ENCODE results near the gene PCBD2.
"Not testable (repeated sequence)": the region's sequence is repeated elsewhere in the genome, so short reads cannot be mapped to it uniquely, and the experiment has no call there.

Gene PCBD2

GRCh38 chr5:134992148-134992547 is 87.2 kb downstream of the PCBD2 start:
- no peak for DNase-seq (ENCODE audit: extremely low read depth, insufficient read length)
- H3K36me3 ChIP-seq (ENCODE audit: control insufficient read depth, insufficient read depth, low read length): no peaks in the 10 kb centered on the region
- TF ChIP-seq CTCF (IDR thresholded peaks at IDR 0.05; ENCODE audit: insufficient read depth, low read length, poor library complexity, severe bottlenecking): no peak
- H3K27me3 ChIP-seq (replicated peaks; ENCODE audit: control insufficient read depth, insufficient read depth, low read length): no peaks in the 10 kb centered on the region; the same call in 1 of the 2 replicates
- H3K4me3 ChIP-seq (replicated peaks; ENCODE audit: low read depth, low read length): no peak overlapping the region

DNA sequence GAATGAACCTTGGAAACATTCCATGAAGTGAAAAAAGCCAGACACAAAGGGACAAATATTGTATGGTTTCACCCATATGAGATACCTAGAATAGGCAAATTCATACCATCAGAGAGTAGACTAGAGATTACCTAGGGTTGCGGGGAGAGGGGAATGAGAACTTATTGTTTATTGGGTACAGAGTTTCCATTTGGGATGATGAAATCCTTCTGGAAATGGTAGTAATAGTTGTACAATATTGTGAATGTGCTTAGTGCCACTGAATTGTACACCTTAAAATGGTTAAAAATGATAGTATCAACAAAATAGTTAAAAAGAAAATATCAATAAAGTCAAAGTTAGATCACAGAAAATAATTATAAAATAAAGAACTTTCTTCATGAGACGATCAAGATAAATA is 88.2 kb downstream of the PCBD2 start:
- no peak overlapping the region for H3K4me3 ChIP-seq (replicated peaks; ENCODE audit: low read depth, low read length)
- no peak for TF ChIP-seq CTCF (IDR thresholded peaks at IDR 0.05; ENCODE audit: insufficient read depth, low read length, poor library complexity, severe bottlenecking)
- no peak for DNase-seq (ENCODE audit: extremely low read depth, insufficient read length)
- no peaks in the 10 kb centered on the region for H3K36me3 ChIP-seq (ENCODE audit: control insufficient read depth, insufficient read depth, low read length)
- no peaks in the 10 kb centered on the region; the same call in 1 of the 2 replicates for H3K27me3 ChIP-seq (replicated peaks; ENCODE audit: control insufficient read depth, insufficient read depth, low read length)

DNA sequence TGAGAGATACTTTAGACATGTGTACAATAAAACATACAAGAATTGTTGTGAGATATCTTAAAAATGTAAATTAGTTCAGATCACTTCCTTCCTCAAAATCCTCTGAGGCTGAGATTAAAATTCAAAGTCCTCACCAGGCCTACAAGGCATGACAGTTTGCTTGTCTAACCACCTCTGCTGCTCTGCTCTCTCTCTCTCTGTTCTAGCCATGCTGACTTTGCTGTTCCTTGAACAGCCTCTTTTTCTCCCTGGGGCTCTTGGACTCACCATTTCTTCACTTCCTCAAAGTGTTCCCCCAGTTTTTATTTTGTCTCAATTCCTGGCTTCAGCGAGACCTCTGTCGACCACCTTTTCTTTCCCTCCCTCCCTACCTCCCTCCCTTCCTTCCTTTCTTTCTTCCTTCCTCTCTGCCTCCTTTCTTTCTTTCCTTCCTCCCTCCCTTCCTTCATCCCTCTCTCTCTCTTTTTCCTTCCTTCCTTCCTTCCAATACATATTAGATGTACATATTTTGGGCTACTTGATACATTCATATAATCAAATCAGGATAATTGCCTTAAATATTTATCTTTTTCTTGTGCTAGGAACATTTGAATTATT is 89.7 kb downstream of the PCBD2 start:
- Histone ChIP-seq H3K4me3 (replicated peaks; ENCODE audit: low read depth, low read length) (no peak overlapping the region), H3K36me3 (ENCODE audit: control insufficient read depth, insufficient read depth, low read length) (no peaks in the 10 kb centered on the region), H3K27me3 (replicated peaks; ENCODE audit: control insufficient read depth, insufficient read depth, low read length) (no peaks in the 10 kb centered on the region; the same call in 1 of the 2 replicates)
- TF ChIP-seq CTCF (IDR thresholded peaks at IDR 0.05; ENCODE audit: insufficient read depth, low read length, poor library complexity, severe bottlenecking): no peak
- DNase-seq (ENCODE audit: extremely low read depth, insufficient read length): no peak

GRCh38 chr5:134995850-134996402 is 91.0 kb downstream of the PCBD2 start:
- H3K36me3 ChIP-seq (ENCODE audit: control insufficient read depth, insufficient read depth, low read length): no peaks in the 10 kb centered on the region
- H3K4me3 ChIP-seq (replicated peaks; ENCODE audit: low read depth, low read length): no peak overlapping the region
- no peak for TF ChIP-seq CTCF (IDR thresholded peaks at IDR 0.05; ENCODE audit: insufficient read depth, low read length, poor library complexity, severe bottlenecking)
- no peaks in the 10 kb centered on the region; the same call in 1 of the 2 replicates for H3K27me3 ChIP-seq (replicated peaks; ENCODE audit: control insufficient read depth, insufficient read depth, low read length)
- no peak for DNase-seq (ENCODE audit: extremely low read depth, insufficient read length)

- Histone ChIP-seq H3K4me3 (replicated peaks; ENCODE audit: low read depth, low read length) (no peak overlapping the region), H3K27me3 (replicated peaks; ENCODE audit: control insufficient read depth, insufficient read depth, low read length) (no peaks in the 10 kb centered on the region; the same call in 1 of the 2 replicates), H3K36me3 (ENCODE audit: control insufficient read depth, insufficient read depth, low read length) (no peaks in the 10 kb centered on the region)
- TF ChIP-seq CTCF (IDR thresholded peaks at IDR 0.05; ENCODE audit: insufficient read depth, low read length, poor library complexity, severe bottlenecking): no peak
- DNase-seq (ENCODE audit: extremely low read depth, insufficient read length): no peak
Observed at GRCh38 chr5:134997015-134997414, 92.1 kb downstream of the PCBD2 start.

- not testable (repeated sequence) for DNase-seq (ENCODE audit: extremely low read depth, insufficient read length); H3K27me3 ChIP-seq (replicated peaks; ENCODE audit: control insufficient read depth, insufficient read depth, low read length); H3K4me3 ChIP-seq (replicated peaks; ENCODE audit: low read depth, low read length); H3K36me3 ChIP-seq (ENCODE audit: control insufficient read depth, insufficient read depth, low read length)
Observed at GRCh38 chr5:134998068-134998467, 93.1 kb downstream of the PCBD2 start.
